A673 (cell line): ENCODE data around the gene KRT15. TPM values are rescaled to one million over a fixed set of nuclear protein-coding genes. Genes with fewer than 3 reads are reported as not detected.

Experiments
- BruUV-seq: library from RNA; stranded (reverse); fragments of 400-500 nt; replicated peaks from 2 replicates; lab custom pipeline; 2021; lab: Mats Ljungman, UMichigan
- CTCF ChIA-PET: fragments of 300-600 bp; sonication (Branson Sonifier 250); formaldehyde crosslinking; loops from one replicate; lab custom pipeline; 2022; ENCODE audit warnings: antibody characterized with exemption; lab: Charles Lee
- POLR2A ChIA-PET: fragments of 300-600 bp; sonication (Branson Sonifier 250); formaldehyde crosslinking; loops from one replicate; lab custom pipeline; 2022; ENCODE audit warnings: antibody characterized with exemption; ENCODE audit not compliant: low non-redundant PET; lab: Charles Lee
- DNase-seq: peaks from one replicate; pipeline ENCODE4 v3.0.0-alpha.2; 2015; ENCODE audit warnings: low spot score
- H3K27ac ChIP-seq: fragments of 200-600 bp; sonication (generic); 2 replicates; pipeline ENCODE4 v1.5.1; 2016; ENCODE audit warnings: mixed run types, low read depth, mild to moderate bottlenecking, mixed read lengths, antibody characterized with exemption, low read length; ENCODE audit not compliant: poor library complexity, severe bottlenecking
- H3K27me3 ChIP-seq: fragments of 200-600 bp; sonication (generic); replicated peaks from 2 replicates; pipeline ENCODE4 v1.6.1; 2017; ENCODE audit warnings: mixed run types, low read depth, mild to moderate bottlenecking, mixed read lengths, antibody characterized with exemption, low read length; ENCODE audit not compliant: insufficient read depth, poor library complexity
- H3K36me3 ChIP-seq: fragments of 200-600 bp; sonication (generic); 2 replicates; pipeline ENCODE4 v1.6.1; 2016; ENCODE audit warnings: mixed run types, mild to moderate bottlenecking, mixed read lengths, antibody characterized with exemption, low read length; ENCODE audit not compliant: insufficient read depth, poor library complexity, severe bottlenecking
- H3K4me1 ChIP-seq: fragments of 200-600 bp; sonication (generic); 2 replicates; pipeline ENCODE4 v1.6.1; 2017; ENCODE audit warnings: mixed run types, mild to moderate bottlenecking, mixed read lengths, antibody characterized with exemption, low read length; ENCODE audit not compliant: insufficient read depth, poor library complexity, severe bottlenecking
- H3K4me3 ChIP-seq: fragments of 200-600 bp; sonication (generic); 2 replicates; pipeline ENCODE4 v1.5.1; 2016; ENCODE audit warnings: low read depth, mixed run types, mild to moderate bottlenecking, mixed read lengths, low read length; ENCODE audit not compliant: poor library complexity, severe bottlenecking
- H3K9me3 ChIP-seq: fragments of 200-600 bp; sonication (generic); 2 replicates; pipeline ENCODE4 v1.6.1; 2016; ENCODE audit warnings: mixed run types, low read depth, mild to moderate bottlenecking, mixed read lengths, antibody characterized with exemption, low read length; ENCODE audit not compliant: poor library complexity, severe bottlenecking
- CTCF ChIP-seq: fragments of 300-800, 200-600 bp; sonication (generic); conservative IDR thresholded peaks from 2 replicates; pipeline ENCODE4 v1.5.1; 2017; ENCODE audit warnings: low read depth, mild to moderate bottlenecking, antibody characterized with exemption, low read length, moderate library complexity, mixed read lengths
- EZH2 ChIP-seq: fragments of 200-600 bp; sonication (generic); IDR thresholded peaks from 2 replicates; pipeline ENCODE4 v1.6.1; 2017; ENCODE audit warnings: borderline replicate concordance, low read depth, mild to moderate bottlenecking, mixed read lengths, antibody characterized with exemption, low read length; ENCODE audit not compliant: poor library complexity, severe bottlenecking
- intact Hi-C: fragments of 100-400 bp; cut with micrococcal nuclease; formaldehyde crosslinking; loops from one replicate; pipeline ENCODE4 v1.10.0; 2022; ENCODE audit not compliant: unreplicated experiment
- total RNA-seq: library from RNA; stranded (reverse); gene quantifications from 2 replicates; pipeline ENCODE4 v1.2.3, GENCODE V29; 2021

Gene KRT15
- total RNA-seq, 1 experiment from 2014 or later = not detected

- no peak overlapping the region for H3K27ac ChIP-seq
Observed at GRCh38 chr17:41504246-41504977, 14.3 kb downstream of the KRT15 start.

GRCh38 chr17:41503202-41503601, 15.5 kb downstream of the KRT15 start:
- ChIA-PET POLR2A (no interaction called here), CTCF (no interaction called here)
- TF ChIP-seq EZH2 (no peak), CTCF (no peak)
- intact Hi-C loops = no loop called here
- no TSS peak for BruUV-seq
- Histone ChIP-seq H3K27me3 (no peaks in the 10 kb centered on the region), H3K9me3 (no peaks in the 10 kb centered on the region), H3K4me3 (no peak overlapping the region), H3K27ac (no peak overlapping the region), H3K4me1 (no peaks in the 10 kb centered on the region), H3K36me3 (no peaks in the 10 kb centered on the region)
- DNase-seq = no peak

More at GRCh38 chr17:41504246-41504977, 14.3 kb downstream of the KRT15 start:
- DNase-seq = no peak
- ChIA-PET POLR2A (no interaction called here), CTCF (no interaction called here)
- no peaks in the 10 kb centered on the region for H3K9me3 ChIP-seq
- H3K4me1 ChIP-seq = no peaks in the 10 kb centered on the region
- H3K36me3 ChIP-seq = no peaks in the 10 kb centered on the region
- TF ChIP-seq CTCF (no peak), EZH2 (no peak)
- no TSS peak for BruUV-seq
- no peak overlapping the region for H3K4me3 ChIP-seq
- intact Hi-C loops = no loop called here
- H3K27me3 ChIP-seq = no peaks in the 10 kb centered on the region

- no peak overlapping the region for H3K27ac ChIP-seq
- no peak for DNase-seq
- ChIA-PET CTCF (no interaction called here), POLR2A (no interaction called here)
- intact Hi-C loops = no loop called here
- H3K9me3 ChIP-seq = no peaks in the 10 kb centered on the region
- BruUV-seq = no TSS peak
- peaks cover 4% of the 10 kb centered on the region for H3K4me1 ChIP-seq
- H3K4me3 ChIP-seq = no peak overlapping the region
- H3K36me3 ChIP-seq = no peaks in the 10 kb centered on the region
- TF ChIP-seq EZH2 (no peak), CTCF (no peak)
- H3K27me3 ChIP-seq = no peaks in the 10 kb centered on the region
Observed at GRCh38 chr17:41500131-41500911, 18.4 kb downstream of the KRT15 start.
